Measurements from ENCODE around the gene ABCF3. TPM values are rescaled to one million over a fixed set of nuclear protein-coding genes. Genes with fewer than 3 reads are reported as not detected.

The ABCF3 gene
- polyA plus RNA-seq, 1 donor = 65.4 TPM

DNA sequence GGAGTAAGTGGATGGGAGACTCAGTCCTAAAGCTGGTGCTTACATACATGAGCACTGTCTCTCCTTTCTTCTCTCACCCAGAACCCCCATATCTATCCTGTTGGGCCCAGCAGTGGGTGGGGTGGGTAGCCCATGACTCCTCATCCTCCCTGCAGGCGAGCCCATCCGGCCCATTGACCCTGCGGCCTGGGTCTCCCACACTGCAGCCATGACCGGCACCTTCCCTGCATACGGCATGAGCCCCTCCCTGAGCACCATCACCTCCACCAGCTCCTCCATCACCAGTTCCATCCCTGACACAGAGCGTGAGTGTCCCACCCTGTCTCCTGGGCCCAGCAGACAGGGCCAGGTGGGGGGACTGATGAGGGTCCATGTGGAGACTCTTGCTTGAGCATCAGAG is 19.3 kb upstream of the ABCF3 start:
- DNase-seq = no peak

DNA sequence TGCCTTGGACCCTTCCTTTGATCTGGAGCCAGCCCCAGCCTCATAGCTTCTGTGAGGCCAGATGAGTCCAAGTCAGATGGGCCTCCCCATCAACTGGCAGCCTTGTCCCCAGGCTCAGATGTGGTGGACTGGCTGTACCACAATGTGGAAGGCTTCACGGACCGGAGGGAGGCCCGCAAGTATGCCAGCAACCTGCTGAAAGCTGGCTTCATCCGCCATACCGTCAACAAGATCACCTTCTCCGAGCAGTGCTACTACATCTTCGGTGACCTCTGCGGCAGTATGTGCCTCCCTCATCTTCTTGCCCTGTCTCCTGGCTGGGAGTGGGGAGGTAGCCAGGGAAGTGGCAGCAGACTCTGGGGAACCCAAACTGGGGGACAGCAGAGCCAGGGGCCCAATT is 18.2 kb upstream of the ABCF3 start:
- DNase-seq = no peak

DNA sequence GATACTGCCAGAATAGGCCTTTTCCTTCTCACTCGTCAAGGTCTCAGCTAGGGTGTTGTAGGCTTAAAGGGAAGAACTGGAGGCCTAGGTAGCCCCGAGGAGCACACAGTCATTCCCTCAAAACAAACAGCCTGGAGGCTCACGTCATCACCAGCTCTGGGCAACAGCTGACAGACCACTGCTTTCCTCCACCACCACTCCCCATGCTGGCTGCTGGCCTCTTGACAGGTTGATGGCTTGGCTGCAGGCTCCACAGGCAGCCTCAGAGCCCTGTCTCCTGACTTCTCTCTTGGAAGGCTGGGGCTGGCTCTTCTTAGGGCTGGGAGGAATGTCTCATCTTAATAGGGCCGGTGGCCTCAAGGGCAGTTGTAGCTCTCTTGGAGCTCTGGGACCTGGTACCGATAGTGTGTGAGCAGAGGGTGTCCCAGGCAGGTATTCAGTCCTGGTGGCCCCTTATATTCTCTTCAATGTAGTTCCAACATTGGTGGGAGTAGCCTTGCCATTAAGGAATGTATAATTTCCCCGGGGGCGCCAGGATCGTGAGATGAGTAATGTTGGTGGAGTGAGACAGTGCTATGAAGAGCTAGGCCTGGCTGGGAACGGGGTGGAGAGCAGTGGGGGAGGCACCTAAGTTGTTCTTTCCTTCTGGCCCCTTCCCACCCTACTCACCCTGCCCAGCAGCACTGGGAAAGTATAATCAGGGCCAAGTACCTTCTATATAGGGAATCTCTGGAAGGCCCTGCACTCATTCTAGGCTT is 17.5 kb upstream of the ABCF3 start:
- no peak for DNase-seq

DNA sequence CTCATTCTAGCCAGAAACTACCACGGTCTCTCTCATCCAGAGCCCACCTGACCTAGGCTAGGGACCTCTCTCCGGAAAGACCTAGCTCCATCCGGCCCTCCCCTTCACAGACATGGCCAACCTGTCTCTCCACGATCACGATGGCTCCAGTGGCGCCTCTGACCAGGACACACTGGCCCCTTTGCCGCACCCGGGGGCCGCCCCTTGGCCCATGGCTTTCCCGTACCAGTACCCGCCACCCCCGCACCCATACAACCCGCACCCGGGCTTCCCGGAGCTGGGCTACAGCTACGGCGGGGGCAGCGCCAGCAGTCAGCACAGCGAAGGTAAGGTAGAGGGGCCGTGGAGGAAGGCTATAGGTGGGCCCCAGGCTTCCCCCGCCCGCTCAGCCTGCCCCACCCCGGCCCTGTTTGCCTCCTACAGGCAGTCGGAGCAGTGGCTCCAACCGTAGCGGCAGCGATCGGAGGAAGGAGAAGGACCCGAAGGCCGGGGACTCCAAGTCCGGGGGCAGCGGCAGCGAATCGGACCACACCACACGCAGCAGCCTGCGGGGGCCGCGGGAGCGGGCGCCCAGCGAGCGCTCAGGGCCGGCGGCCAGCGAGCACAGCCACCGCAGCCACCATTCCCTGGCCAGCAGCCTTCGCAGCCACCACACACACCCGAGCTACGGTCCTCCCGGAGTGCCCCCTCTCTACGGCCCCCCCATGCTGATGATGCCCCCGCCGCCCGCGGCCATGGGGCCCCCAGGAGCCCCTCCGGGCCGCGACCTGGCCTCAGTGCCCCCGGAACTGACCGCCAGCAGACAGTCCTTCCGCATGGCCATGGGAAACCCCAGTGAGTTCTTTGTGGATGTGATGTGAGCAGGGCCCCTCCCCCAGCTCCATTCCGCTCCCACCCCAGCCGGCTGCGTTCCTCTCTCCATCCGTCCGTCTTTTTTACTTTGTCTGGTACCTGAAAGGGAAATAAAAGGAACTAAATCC is 15.8 kb upstream of the ABCF3 start:
- DNase-seq = no peak

DNA sequence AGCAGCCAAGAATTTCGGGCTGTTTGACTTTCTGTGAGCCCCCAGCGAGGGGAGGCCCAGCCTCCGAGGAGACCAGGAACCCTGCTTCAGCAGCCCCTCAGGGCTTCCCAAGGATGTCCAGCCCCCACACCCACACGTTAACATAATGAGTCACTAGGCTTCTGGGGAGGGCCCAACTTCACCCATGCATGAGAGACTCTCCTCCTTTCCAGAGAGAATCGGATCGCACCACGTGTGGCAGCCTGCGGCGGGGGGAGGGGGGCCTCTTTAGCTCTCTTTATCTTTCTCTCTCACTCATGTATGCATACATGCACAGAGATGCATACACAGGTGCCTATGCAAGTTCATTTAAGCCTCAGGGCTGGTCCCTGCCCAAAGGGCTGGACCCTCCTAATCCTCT is 14.4 kb upstream of the ABCF3 start:
- DNase-seq = no peak

DNA sequence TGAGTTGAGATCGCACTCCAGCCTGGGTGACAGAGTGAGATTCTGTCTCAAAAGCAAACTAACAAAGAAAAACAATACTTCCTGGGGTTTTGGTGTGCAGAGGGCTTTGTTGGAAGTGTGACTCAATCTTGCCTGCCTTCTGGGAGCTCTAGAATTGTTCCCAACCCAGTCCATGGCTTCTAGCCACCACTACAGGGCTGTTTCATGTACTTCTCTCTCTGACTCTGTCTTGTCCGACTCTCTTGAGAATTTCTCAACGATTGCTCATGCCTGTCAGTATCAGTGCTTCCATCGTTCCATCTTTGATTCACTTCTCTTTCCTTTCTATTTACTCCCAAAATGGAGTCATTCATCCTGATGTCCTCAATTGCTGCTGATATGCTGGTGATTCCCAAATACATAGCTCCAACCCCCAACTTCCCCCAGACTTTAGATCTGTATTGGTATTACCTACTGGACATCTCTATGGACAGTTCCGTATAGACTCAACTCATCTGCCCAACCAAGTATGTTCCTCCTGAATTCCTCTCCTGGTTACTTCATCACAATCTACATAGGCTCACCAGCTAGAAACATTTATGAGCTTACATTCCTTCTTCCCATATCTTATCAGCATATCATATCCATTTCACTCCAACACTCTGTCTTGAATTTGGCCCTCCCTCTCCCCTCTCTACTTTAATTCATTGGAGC is 13.2 kb upstream of the ABCF3 start:
- DNase-seq = no peak

DNA sequence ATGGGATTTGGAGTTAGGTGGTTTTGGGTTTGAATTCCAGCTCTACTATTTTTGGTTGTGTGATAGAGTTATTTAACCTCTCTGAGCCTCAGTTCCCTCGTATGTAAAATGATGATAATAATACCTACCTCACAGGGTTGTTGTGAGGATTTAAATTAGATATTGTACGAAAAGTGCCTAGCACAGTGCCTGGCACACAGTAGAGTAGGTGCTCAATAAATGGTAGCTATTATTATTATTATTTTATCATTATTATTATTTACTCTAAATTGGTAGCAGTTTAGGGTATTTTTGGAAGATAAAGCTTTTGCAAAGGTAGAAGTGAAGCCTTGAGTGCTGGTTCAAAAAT is 12.7 kb upstream of the ABCF3 start:
- DNase-seq = no peak

DNA sequence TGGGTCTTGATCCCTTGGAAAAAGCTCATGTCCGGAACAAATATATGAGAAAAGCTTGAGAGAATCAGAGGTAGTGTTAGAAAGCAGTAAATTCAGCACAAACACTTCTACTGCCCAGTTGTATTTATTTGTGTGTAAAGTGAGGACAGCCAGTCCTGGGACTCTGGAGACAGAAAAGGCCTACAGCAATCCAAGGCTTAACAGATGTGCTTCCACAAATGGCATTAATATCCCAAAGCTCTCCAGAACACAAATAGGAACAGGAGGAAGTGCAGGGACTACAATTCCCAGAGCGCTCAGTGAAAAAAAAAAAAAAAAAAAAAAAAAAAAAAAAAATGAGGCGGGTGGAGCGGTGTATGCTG is 11.7 kb upstream of the ABCF3 start:
- DNase-seq = no peak

DNA sequence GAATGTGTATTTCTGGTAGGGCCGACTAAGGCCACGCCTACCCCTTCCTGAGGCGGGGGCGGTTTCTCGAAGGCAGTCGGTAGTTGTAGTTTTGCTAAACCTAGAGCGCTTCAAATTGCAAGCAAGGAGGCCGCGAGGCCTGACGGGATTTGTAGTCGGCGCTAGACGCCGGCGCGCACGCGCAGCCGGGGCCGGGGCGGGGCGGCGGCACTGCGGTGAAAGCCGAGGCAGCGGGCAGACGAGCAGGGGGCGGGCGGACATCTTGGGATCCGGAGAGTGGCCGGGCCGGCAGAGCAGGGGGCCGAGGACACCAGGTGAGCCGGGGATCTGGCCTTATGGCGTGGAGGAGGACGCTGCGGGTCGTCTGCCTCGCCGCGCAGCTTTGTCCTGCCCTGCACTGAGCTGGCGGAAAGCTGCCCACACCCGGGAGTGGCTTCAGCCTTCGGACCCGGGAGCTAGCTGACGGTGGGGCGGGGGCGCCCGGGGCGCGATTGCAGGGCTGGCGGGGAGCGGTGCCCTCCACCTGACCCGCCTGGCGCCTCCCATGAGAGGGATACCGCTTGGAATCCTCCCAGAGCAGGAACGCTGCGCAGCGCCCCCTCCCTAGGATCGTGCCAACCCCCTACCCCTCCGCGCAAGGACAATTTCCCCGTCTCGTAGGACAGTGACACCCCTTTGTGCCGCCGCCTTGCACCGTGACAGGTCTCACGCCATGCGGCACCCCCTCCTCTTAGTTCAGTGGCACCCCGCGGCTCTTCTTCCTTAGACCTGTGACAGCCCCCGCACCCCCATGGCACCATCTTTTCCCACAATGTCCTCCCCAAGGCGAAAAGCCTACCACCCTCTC is 11.1 kb upstream of the ABCF3 start, which contains the start of gene AP2M1:
AP2M1 (plus strand) TSS at position 210 of the 847 bp plus-strand sequence. CDS start 2,139 bp downstream, outside the sequence.
- peak; percentile 97 for DNase-seq

DNA sequence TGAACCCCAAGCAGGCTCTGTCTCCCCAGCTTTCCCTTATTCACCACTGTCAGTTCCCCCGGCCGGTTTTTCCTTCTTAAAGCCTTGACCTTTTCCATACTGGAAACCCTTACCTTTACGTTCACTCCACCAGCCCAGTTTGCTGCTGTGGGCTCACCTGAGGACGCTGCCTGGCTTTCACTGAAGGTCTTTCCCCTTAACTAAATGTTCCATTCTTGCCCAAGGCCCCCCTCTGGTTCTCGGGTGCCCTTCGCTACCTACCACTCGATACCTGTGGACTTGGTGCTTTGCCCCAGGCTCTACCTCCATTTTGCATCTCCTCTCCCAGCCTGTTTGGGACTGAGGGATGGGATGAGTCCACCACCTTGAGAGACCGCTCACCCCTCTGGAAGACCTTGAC is 10.5 kb upstream of the ABCF3 start:
- no peak for DNase-seq

DNA sequence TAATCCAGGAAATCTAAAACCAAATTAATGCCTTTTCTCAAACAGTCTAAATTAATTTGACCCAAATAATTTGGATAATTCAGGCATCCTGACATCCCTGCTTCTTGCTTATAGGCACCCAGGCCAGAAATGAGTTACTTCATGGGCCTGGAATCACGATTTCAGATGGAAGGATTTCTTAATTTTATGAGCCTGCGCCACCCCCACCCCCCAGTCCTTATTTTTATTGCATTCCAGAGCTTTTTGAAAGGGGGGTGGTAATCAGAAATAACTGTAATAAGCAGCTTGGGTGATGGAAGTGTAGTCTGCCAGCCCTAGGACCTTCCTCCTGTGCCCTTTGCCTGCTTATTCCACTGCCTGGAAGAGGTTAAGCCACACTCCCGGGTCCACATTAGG is 10.0 kb upstream of the ABCF3 start:
- no peak for DNase-seq

DNA sequence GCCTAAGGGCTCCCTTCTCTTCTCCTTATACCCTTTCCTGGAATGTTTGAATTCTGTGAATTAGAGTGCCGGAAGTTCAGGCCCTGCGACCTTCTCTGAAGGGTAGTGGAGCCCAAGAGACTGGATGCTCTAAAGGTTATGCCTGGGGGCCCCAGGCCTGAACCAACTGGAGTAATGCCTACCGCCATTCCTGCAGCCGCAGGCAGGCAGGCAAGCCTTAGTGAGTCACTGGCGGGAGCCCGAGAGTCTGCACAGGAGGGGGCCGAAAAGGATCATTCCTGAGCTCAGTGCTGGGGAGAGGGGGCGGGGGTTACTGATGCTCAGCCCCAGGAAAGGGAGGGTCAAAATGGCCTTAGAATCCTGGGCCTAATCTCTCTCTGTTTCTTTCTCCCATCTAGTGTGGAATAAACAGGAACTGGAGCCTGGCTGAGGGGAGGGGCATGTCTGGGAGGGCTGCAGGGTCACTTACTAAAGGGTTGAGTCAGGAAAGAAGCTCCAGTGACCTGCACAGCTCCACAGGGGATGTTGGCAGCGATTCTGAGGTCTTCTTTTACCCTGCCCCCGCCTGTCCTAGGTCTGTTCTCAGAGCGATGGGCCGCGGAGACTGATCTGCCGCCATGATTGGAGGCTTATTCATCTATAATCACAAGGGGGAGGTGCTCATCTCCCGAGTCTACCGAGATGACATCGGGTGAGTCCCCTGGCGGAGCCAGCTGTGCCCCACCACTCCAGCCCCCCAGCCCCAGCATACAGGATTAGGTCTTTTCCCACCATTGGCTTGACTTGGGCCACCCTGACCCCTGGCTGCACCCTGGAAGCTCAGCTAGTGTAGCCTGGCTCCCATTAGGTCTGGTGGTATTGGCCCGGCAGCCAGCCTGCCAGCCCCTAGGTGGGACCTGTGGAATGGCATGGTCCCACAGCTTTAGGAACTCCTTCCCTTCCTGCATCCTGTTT is 9.3 kb upstream of the ABCF3 start:
- DNase-seq = peak; percentile 70

DNA sequence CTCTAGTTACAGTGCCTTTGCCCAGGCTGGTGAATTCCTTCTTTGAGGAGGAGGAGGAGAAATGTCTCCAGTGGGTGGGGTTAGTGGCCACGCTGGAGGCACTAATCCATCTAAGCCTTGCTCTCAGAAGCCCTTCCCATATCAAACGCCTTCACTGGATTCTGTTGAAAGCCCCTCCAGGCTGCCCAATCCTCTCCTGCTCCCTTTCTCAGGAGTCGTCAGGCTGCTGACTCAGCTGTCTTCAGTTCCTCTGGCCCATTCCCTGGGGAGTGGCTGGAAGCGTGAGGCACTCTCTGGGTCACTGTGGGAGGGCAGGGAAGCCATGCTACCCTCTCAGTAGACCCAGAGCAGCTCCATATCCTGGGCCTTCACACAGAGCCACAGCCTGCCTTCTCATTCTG is 8.7 kb upstream of the ABCF3 start:
- no peak for DNase-seq

DNA sequence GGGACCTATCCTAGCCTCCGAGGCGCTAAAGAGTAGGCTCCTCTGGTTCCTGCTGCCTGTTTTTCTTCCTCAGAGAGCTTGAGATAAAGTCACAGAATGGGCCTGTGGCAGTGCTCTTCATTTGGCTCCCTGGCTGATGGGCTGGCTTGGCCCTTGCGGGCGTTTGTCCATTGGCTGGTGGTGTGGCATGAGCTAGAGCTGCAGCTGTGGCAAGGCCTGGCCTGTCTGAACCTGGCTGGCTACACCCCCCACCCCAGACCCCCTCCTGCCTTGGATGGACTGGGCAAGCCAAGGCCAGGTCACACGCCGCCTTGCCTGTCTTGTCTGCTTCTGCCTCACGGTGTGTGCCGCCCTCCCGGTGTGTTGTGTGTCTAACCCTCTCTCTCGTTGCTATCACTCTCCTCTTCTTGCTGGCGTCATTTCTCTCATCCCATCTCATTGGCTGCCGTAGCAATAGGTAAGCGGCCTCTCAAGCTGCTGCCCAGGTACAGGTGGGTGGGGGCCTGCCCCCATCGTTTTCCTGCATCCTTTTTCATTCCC is 8.2 kb upstream of the ABCF3 start:
- DNase-seq = no peak

DNA sequence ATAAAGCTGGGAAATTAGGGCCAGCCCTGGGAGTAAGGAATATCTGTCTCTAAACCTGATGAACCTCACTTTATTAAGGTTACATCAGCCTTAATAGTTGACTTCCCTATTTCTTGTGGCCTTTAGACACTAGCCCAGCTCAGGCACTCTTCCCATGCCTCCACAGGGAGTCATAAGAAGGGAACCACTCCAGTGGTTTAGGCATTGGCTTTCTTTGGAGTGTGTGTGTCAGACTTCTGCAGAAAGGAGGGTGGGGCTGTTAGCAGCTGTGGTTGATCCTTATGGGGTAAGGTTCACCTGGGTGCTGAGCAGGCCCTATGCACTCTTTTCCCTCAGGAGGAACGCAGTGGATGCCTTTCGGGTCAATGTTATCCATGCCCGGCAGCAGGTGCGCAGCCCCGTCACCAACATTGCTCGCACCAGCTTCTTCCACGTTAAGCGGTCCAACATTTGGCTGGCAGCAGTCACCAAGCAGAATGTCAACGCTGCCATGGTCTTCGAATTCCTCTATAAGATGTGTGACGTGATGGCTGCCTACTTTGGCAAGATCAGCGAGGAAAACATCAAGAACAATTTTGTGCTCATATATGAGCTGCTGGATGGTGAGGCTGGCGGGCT is 7.4 kb upstream of the ABCF3 start:
- no peak for DNase-seq

DNA sequence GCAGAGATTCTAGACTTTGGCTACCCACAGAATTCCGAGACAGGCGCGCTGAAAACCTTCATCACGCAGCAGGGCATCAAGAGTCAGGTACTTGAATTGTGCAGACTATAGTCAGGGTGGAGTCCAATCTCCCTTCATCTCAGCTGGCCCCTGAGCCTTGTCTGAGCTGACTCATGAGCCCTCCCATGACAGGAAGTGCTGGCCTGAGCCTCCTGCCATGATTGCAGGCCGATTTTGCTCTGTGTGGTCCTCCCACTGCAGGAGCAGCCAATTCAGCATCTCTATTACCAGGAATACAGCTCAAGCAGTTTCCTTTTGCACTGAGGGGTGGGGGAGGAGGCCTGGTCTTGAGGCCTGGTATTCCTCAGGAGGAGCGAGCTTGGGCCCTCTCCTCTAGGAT is 5.8 kb upstream of the ABCF3 start:
- no peak for DNase-seq

DNA sequence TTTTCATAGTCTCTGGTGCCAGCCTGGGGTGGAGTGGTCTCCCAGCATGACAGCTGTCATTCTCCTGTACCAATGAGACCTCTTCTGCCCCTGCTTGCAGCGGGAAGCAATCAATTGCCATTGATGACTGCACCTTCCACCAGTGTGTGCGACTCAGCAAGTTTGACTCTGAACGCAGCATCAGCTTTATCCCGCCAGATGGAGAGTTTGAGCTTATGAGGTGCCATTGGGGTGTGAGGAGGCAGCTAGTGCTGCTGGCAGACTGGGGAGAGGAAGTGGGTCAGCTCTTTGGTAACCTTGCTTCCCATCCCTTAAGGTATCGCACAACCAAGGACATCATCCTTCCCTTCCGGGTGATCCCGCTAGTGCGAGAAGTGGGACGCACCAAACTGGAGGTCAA is 4.4 kb upstream of the ABCF3 start:
- DNase-seq = no peak

DNA sequence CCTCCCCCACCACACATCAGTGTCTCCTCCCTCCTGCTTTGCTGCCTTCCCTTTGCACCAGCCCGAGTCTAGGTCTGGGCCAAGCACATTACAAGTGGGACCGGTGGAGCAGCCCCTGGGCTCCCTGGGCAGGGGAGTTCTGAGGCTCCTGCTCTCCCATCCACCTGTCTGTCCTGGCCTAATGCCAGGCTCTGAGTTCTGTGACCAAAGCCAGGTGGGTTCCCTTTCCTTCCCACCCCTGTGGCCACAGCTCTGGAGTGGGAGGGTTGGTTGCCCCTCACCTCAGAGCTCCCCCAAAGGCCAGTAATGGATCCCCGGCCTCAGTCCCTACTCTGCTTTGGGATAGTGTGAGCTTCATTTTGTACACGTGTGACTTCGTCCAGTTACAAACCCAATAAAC is 2.3 kb upstream of the ABCF3 start:
- no peak for DNase-seq

DNA sequence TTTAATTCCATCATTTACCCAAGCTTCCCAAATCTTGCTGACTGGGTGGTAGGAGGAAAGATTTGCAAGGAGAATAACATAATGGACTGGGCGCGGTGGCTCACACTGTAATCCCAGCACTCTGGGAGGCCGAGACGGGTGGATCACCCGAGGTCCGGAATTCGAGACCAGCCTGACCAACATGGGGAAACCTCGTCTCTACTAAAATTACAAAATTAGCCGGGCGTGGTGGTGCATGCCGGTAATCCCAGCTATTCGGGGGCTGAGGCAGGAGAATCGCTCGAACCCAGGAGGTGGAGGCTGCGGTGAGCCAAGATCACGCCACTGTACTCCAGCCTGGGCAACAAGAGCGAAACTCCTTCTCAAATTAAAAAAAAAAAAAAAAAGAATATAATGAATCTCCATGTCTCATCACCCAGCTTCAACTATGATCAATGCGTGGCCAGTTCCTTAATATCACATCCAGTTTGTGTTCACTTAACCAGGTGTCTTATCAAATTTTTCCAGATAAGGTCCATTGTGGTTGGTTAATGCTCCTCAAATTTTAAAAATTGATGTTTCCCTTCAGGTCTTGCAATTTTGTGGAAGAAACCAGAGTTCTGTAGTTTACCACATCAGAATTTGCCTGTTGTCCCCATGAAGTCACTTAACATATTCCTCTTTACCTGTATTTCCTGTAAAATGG is 1.3 kb upstream of the ABCF3 start:
- no peak for DNase-seq

Measured in left kidney (tissue), 2 donors.